Astrocyte of the cerebellum (primary cell): ENCODE measurements around the gene GPD2.

Experiments used
- DNase-seq: peaks from one replicate; pipeline ENCODE4 v3.0.0-alpha.2; 2011; ENCODE audit warnings: low read depth
- H3K4me3 ChIP-seq: 2 replicates; pipeline ENCODE4 v1.5.1; 2011; ENCODE audit warnings: mild to moderate bottlenecking, low read depth, low read length, moderate library complexity
- CTCF ChIP-seq: IDR thresholded peaks from 2 replicates; pipeline ENCODE4 v1.5.1; 2012; ENCODE audit warnings: low read length, low read depth, moderate library complexity, mild to moderate bottlenecking; ENCODE audit errors: missing control alignments
- in situ Hi-C: cut with HindIII; loops from 2 replicates; pipeline ENCODE4 v1.10.0; 2017; ENCODE audit warnings: low sequenced_read_pairs

The GPD2 gene

GRCh38 chr2:156473445-156473844 lies 37.3 kb downstream of the GPD2 start:
- H3K4me3 ChIP-seq = no peak overlapping the region
- DNase-seq = no peak
- in situ Hi-C loops = no loop called here
- TF ChIP-seq CTCF = no peak

- H3K4me3 ChIP-seq = no peak overlapping the region
- no peak for DNase-seq
- TF ChIP-seq CTCF = no peak
- in situ Hi-C loops = no loop called here
Measured at GRCh38 chr2:156474401-156474800, 38.2 kb downstream of the GPD2 start.

GRCh38 chr2:156476021-156476849 lies 40.1 kb downstream of the GPD2 start:
- in situ Hi-C loops = no loop called here
- no peak overlapping the region for H3K4me3 ChIP-seq
- DNase-seq = no peak
- no peak for TF ChIP-seq CTCF

- no peak overlapping the region for H3K4me3 ChIP-seq
- no peak for TF ChIP-seq CTCF
- peak; percentile 86 for DNase-seq
- in situ Hi-C loops = no loop called here
Measured at GRCh38 chr2:156476850-156477206, 40.6 kb downstream of the GPD2 start.

- TF ChIP-seq CTCF = no peak
- no peak overlapping the region for H3K4me3 ChIP-seq
- DNase-seq = no peak
- in situ Hi-C loops = no loop called here
Measured at GRCh38 chr2:156480376-156480775, 44.2 kb downstream of the GPD2 start.

- H3K4me3 ChIP-seq = no peak overlapping the region
- DNase-seq = no peak
- in situ Hi-C loops = no loop called here
- no peak for TF ChIP-seq CTCF
Measured at GRCh38 chr2:156481312-156481711, 45.1 kb downstream of the GPD2 start.
